Measurements from ENCODE around the gene NOS1. TPM values are rescaled to one million over a fixed set of nuclear protein-coding genes. Genes with fewer than 3 reads are reported as not detected.

The NOS1 gene
- total RNA-seq, 3 donors from 2014 or later, result under 0.01 to 0.16 TPM; not detected in 1

- Histone ChIP-seq H3K27me3 (no peaks in the 10 kb centered on the region), H3K4me1 (no peaks in the 10 kb centered on the region), H3K4me3 (no peak overlapping the region), H3K9me3 (peaks cover 0 to 4% of the 10 kb centered on the region in 2 donors), H3K36me3 (peaks cover 9% of the 10 kb centered on the region), H3K27ac (no peak overlapping the region)
- no peak for DNase-seq (ENCODE audit: low spot score in 2 of 2)
- intact Hi-C loops (cut with DNase I; ENCODE audit: low total_unique reads), result loop anchor here (1.0 kb wide), 1 partner anchor 9 kb away; the partner anchor contains the start of gene FBXO21
- no peak for TF ChIP-seq CTCF (IDR thresholded peaks at IDR 0.05)
- no peak for TF ChIP-seq POLR2A (IDR thresholded peaks at IDR 0.05)
- no peak for TF ChIP-seq POLR2AphosphoS5 (IDR thresholded peaks at IDR 0.05)
These were observed 180.5 kb downstream of the NOS1 start for GRCh38 chr12:117180758-117181467.

GRCh38 chr12:117178745-117179144 lies 182.7 kb downstream of the NOS1 start:
- no peak overlapping the region for H3K4me3 ChIP-seq
- DNase-seq (ENCODE audit: low spot score in 2 of 2), result no peak
- intact Hi-C loops (cut with DNase I; ENCODE audit: low total_unique reads), result no loop called here
- H3K27me3 ChIP-seq, result no peaks in the 10 kb centered on the region
- H3K36me3 ChIP-seq, result peaks cover 9% of the 10 kb centered on the region
- no peaks in the 10 kb centered on the region for H3K4me1 ChIP-seq
- no peak overlapping the region for H3K27ac ChIP-seq
- H3K9me3 ChIP-seq, result peaks cover 0 to 4% of the 10 kb centered on the region in 2 donors
- TF ChIP-seq CTCF (IDR thresholded peaks at IDR 0.05) (no peak), POLR2A (IDR thresholded peaks at IDR 0.05) (no peak), POLR2AphosphoS5 (IDR thresholded peaks at IDR 0.05) (no peak)

- DNase-seq (ENCODE audit: low spot score in 2 of 2), result no peak
- Histone ChIP-seq H3K36me3 (peaks cover 9% of the 10 kb centered on the region), H3K9me3 (peaks cover 0 to 4% of the 10 kb centered on the region in 2 donors), H3K27me3 (no peaks in the 10 kb centered on the region), H3K4me3 (no peak overlapping the region), H3K27ac (no peak overlapping the region), H3K4me1 (no peaks in the 10 kb centered on the region)
- intact Hi-C loops (cut with DNase I; ENCODE audit: low total_unique reads), result no loop called here
- TF ChIP-seq POLR2AphosphoS5 (IDR thresholded peaks at IDR 0.05) (no peak), POLR2A (IDR thresholded peaks at IDR 0.05) (no peak), CTCF (IDR thresholded peaks at IDR 0.05) (no peak)
These were observed 183.1 kb downstream of the NOS1 start for GRCh38 chr12:117178301-117178700.

- Histone ChIP-seq H3K9me3 (no peaks in the 10 kb centered on the region), H3K4me1 (no peaks in the 10 kb centered on the region), H3K27ac (no peak overlapping the region), H3K4me3 (no peak overlapping the region), H3K27me3 (no peaks in the 10 kb centered on the region), H3K36me3 (peaks cover 9% of the 10 kb centered on the region)
- TF ChIP-seq CTCF (IDR thresholded peaks at IDR 0.05) (no peak), POLR2A (IDR thresholded peaks at IDR 0.05) (no peak), POLR2AphosphoS5 (IDR thresholded peaks at IDR 0.05) (no peak)
- DNase-seq (ENCODE audit: low spot score in 2 of 2), result no peak
- intact Hi-C loops (cut with DNase I; ENCODE audit: low total_unique reads), result no loop called here
These were observed 189.3 kb downstream of the NOS1 start for GRCh38 chr12:117172168-117172567.

DNA sequence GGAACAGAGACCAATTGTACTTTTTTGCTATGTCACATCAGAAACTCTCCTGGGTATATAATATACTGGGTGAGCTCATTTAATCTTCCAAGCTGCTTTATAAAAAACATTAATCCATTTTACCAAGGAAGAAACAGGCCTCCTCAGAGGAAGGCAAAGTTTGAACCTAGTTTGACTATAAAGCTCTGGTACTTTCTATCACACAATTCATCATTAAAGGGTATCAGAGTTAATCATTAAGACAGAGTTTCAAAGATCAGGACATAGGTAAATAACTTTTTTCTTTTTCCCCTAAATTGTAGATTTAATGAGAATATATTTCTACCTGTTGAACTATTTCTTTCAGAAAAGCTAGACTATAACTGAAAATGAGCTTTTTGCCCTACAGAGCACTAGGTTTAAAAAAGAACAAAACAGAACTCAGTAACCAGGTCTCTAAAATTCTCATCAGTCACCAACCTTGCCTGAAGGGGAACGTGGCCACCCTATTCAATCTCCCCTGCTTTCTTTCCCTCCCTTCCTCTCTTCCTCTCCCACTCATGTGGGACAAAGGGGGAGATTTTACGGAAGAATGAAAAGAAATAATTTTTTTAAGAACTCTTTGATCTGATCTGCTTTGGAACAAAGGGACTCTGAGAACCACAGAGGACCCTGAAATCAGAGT lies 189.8 kb downstream of the NOS1 start:
- H3K36me3 ChIP-seq, result peaks cover 7% of the 10 kb centered on the region
- intact Hi-C loops (cut with DNase I; ENCODE audit: low total_unique reads), result no loop called here
- H3K9me3 ChIP-seq, result no peaks in the 10 kb centered on the region
- H3K27ac ChIP-seq, result no peak overlapping the region
- H3K4me1 ChIP-seq, result no peaks in the 10 kb centered on the region
- H3K27me3 ChIP-seq, result no peaks in the 10 kb centered on the region
- DNase-seq (ENCODE audit: low spot score in 2 of 2), result no peak
- no peak for TF ChIP-seq POLR2A (IDR thresholded peaks at IDR 0.05)
- TF ChIP-seq CTCF (IDR thresholded peaks at IDR 0.05), result no peak
- no peak for TF ChIP-seq POLR2AphosphoS5 (IDR thresholded peaks at IDR 0.05)
- H3K4me3 ChIP-seq, result no peak overlapping the region

All from breast epithelium (tissue), 4 donors.